GM12878 (cell line): Measurements from ENCODE around the gene IL18.

Experiments
- BACH1 ChIP-seq: fragments of 450-650 bp; IDR thresholded peaks from 2 replicates; pipeline ENCODE4 v1.6.1; 2017; ENCODE audit warnings: mild to moderate bottlenecking, borderline replicate concordance
- CTCF ChIP-seq, 3 experiments: IDR thresholded peaks in 2 of 3; conservative IDR thresholded peaks in 1 of 3; 2 replicates each; pipeline ENCODE4 v1.5.1; 2011; ENCODE audit warnings: low read depth in 3 of 3, low read length in 3 of 3, mild to moderate bottlenecking in 3 of 3, control low read depth in 2 of 3, moderate library complexity in 2 of 3, inconsistent platforms in 1 of 3, mixed read lengths in 1 of 3; ENCODE audit not compliant: control insufficient read depth in 2 of 3, insufficient read depth in 1 of 3; ENCODE audit errors: extremely low read depth in 1 of 3
- NFYB ChIP-seq: IDR thresholded peaks from 2 replicates; pipeline ENCODE4 v1.6.1; 2011; ENCODE audit warnings: low read depth, mild to moderate bottlenecking, low read length, improper control_type of control experiment, moderate library complexity; ENCODE audit not compliant: insufficient read depth
- NR2C1 ChIP-seq: fragments of 450-650 bp; IDR thresholded peaks from 2 replicates; pipeline ENCODE4 v1.6.1; 2017; ENCODE audit warnings: antibody characterized with exemption, mild to moderate bottlenecking, moderate library complexity
- PKNOX1 ChIP-seq: fragments of 450-650 bp; IDR thresholded peaks from 2 replicates; pipeline ENCODE4 v1.6.1; 2016; ENCODE audit warnings: mild to moderate bottlenecking
- POLR2A ChIP-seq: IDR thresholded peaks from 2 replicates; pipeline ENCODE4 v1.6.1; 2011; ENCODE audit warnings: low read depth, mild to moderate bottlenecking, low read length
- SPI1 ChIP-seq: IDR thresholded peaks from 2 replicates; pipeline ENCODE4 v1.6.1; 2011; ENCODE audit warnings: low read depth, mild to moderate bottlenecking, low read length, moderate library complexity, borderline replicate concordance; ENCODE audit not compliant: insufficient read depth
- ZNF274 ChIP-seq: IDR thresholded peaks from one replicate; pipeline ENCODE4 v1.8.0; 2011; ENCODE audit not compliant: insufficient read length, insufficient read depth
- TF ChIP-seq, protein P1 (sequence below): IDR thresholded peaks from 2 replicates; pipeline ENCODE4 v1.6.1; 2011; ENCODE audit warnings: low read depth, low read length, improper control_type of control experiment, borderline replicate concordance
- TF ChIP-seq, protein P2 (sequence below): fragments of 450-650 bp; IDR thresholded peaks from 2 replicates; pipeline ENCODE4 v1.6.1; 2017; ENCODE audit warnings: mild to moderate bottlenecking, moderate library complexity
- TF ChIP-seq, protein P3 (sequence below): IDR thresholded peaks from 2 replicates; pipeline ENCODE4 v1.6.1; 2012; ENCODE audit warnings: mild to moderate bottlenecking, low read depth, low read length

- TF ChIP-seq SPI1 (no peak), ZNF274 (no peak), POLR2A (no peak), NFYB (no peak), PKNOX1 (no peak), BACH1 (no peak), NR2C1 (no peak), CTCF (IDR thresholded peaks at IDR 0.05 in 2 of 3, conservative IDR thresholded peaks at IDR 0.05 in 1 of 3; ENCODE audit: control insufficient read depth in 2 of 3, extremely low read depth in 1 of 3, insufficient read depth in 1 of 3, low read depth in 3 of 3, low read length in 3 of 3) (no peak)
- TF ChIP-seq, protein P1, sequence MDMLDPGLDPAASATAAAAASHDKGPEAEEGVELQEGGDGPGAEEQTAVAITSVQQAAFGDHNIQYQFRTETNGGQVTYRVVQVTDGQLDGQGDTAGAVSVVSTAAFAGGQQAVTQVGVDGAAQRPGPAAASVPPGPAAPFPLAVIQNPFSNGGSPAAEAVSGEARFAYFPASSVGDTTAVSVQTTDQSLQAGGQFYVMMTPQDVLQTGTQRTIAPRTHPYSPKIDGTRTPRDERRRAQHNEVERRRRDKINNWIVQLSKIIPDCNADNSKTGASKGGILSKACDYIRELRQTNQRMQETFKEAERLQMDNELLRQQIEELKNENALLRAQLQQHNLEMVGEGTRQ: no peak
- TF ChIP-seq, protein P2, sequence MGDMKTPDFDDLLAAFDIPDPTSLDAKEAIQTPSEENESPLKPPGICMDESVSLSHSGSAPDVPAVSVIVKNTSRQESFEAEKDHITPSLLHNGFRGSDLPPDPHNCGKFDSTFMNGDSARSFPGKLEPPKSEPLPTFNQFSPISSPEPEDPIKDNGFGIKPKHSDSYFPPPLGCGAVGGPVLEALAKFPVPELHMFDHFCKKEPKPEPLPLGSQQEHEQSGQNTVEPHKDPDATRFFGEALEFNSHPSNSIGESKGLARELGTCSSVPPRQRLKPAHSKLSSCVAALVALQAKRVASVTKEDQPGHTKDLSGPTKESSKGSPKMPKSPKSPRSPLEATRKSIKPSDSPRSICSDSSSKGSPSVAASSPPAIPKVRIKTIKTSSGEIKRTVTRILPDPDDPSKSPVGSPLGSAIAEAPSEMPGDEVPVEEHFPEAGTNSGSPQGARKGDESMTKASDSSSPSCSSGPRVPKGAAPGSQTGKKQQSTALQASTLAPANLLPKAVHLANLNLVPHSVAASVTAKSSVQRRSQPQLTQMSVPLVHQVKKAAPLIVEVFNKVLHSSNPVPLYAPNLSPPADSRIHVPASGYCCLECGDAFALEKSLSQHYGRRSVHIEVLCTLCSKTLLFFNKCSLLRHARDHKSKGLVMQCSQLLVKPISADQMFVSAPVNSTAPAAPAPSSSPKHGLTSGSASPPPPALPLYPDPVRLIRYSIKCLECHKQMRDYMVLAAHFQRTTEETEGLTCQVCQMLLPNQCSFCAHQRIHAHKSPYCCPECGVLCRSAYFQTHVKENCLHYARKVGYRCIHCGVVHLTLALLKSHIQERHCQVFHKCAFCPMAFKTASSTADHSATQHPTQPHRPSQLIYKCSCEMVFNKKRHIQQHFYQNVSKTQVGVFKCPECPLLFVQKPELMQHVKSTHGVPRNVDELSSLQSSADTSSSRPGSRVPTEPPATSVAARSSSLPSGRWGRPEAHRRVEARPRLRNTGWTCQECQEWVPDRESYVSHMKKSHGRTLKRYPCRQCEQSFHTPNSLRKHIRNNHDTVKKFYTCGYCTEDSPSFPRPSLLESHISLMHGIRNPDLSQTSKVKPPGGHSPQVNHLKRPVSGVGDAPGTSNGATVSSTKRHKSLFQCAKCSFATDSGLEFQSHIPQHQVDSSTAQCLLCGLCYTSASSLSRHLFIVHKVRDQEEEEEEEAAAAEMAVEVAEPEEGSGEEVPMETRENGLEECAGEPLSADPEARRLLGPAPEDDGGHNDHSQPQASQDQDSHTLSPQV: no peak
- TF ChIP-seq, protein P3, sequence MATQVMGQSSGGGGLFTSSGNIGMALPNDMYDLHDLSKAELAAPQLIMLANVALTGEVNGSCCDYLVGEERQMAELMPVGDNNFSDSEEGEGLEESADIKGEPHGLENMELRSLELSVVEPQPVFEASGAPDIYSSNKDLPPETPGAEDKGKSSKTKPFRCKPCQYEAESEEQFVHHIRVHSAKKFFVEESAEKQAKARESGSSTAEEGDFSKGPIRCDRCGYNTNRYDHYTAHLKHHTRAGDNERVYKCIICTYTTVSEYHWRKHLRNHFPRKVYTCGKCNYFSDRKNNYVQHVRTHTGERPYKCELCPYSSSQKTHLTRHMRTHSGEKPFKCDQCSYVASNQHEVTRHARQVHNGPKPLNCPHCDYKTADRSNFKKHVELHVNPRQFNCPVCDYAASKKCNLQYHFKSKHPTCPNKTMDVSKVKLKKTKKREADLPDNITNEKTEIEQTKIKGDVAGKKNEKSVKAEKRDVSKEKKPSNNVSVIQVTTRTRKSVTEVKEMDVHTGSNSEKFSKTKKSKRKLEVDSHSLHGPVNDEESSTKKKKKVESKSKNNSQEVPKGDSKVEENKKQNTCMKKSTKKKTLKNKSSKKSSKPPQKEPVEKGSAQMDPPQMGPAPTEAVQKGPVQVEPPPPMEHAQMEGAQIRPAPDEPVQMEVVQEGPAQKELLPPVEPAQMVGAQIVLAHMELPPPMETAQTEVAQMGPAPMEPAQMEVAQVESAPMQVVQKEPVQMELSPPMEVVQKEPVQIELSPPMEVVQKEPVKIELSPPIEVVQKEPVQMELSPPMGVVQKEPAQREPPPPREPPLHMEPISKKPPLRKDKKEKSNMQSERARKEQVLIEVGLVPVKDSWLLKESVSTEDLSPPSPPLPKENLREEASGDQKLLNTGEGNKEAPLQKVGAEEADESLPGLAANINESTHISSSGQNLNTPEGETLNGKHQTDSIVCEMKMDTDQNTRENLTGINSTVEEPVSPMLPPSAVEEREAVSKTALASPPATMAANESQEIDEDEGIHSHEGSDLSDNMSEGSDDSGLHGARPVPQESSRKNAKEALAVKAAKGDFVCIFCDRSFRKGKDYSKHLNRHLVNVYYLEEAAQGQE: no peak
These were observed 36.8 kb downstream of the IL18 start for GRCh38 chr11:112127056-112127455.
